ENCODE results near the gene CCDC88C. TPM values are rescaled to one million over a fixed set of nuclear protein-coding genes. Genes with fewer than 3 reads are reported as not detected.
A peak's percentile ranks its signal among the peaks of the same experiment; 100 is the strongest.

The CCDC88C gene
- total RNA-seq, 2 experiments from 2014 or later = 269 to 287 TPM

DNA sequence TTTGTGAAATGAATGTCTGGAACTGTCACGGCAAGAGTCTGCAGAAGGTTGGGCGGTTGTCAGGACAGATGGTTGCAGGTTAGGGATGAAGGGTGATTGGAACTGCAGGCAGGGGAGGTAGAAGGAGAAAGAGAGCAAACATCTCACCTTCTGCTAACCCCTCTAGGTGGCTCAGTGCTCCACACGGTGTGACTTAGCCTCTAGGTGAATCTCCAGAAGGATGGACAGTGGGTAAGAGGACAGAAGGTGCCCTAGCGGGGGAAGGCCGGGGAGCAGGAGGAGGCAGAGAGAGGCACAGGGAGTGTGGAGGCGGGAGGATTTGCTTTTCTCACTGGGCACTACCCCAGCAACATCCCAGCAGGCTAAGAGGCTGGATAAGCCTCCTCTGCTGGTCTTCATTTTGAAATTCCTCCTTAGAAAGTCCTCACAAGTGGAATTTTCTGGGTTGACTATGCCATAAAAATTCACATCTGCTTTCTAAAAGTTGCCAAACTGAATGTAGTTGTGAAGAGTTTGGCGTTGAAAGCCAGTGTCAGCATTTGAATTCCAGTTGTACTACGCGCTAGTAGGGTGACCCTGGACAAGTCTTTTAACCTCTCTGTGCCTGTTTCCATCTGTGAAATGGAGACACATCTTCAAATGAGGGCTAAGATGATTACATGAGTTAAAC is 162.5 kb downstream of the CCDC88C start:
- intact Hi-C loops (cut with DNase I, micrococcal nuclease) = no loop called here
- H3K36me3 Mint-ChIP-seq (ENCODE audit: low read depth) = peaks cover 3% of the 10 kb centered on the region
- no peaks in the 10 kb centered on the region for H3K9me3 Mint-ChIP-seq
- Histone ChIP-seq H3K36me3 (ENCODE audit: insufficient read depth, low read length) (no peaks in the 10 kb centered on the region), H3K4me1 (ENCODE audit: insufficient read depth, low read length) (peaks cover 80% of the 10 kb centered on the region), H3K27me3 (ENCODE audit: control insufficient read depth in 1 of 2, insufficient read depth in 2 of 2, low read length in 2 of 2) (no peaks in the 10 kb centered on the region), H3K27ac (ENCODE audit: low read depth in 1 of 2, low read length in 2 of 2) (no peak overlapping the region), H3K9me3 (ENCODE audit: control insufficient read depth in 1 of 2, insufficient read depth in 1 of 2, low read length in 2 of 2) (no peaks in the 10 kb centered on the region), H3K4me3 (ENCODE audit: low read length) (no peak overlapping the region)
- CTCF ChIA-PET = interaction anchor here (1.3 kb wide), 1 partner anchor 78 kb away, joined by 5 read pairs; no protein-coding TSS in a partner anchor
- no peaks in the 10 kb centered on the region for H3K27me3 Mint-ChIP-seq
- POLR2A ChIA-PET = interaction anchor here (0.6 to 11.0 kb wide), 6 partner anchors 9 to 80 kb away, joined by 3 to 178 read pairs (median 3); partner anchors contain the start of gene GPR68
- DNase-seq = no peak
- peaks cover 78% of the 10 kb centered on the region for H3K4me1 Mint-ChIP-seq (ENCODE audit: low read depth)
- peak overlapping the region; percentile 78 for H3K4me3 Mint-ChIP-seq
- ATAC-seq (ENCODE audit: poor library complexity) = no peak
- H3K27ac Mint-ChIP-seq = peak overlapping the region; percentile 90
- TF ChIP-seq, protein P1, sequence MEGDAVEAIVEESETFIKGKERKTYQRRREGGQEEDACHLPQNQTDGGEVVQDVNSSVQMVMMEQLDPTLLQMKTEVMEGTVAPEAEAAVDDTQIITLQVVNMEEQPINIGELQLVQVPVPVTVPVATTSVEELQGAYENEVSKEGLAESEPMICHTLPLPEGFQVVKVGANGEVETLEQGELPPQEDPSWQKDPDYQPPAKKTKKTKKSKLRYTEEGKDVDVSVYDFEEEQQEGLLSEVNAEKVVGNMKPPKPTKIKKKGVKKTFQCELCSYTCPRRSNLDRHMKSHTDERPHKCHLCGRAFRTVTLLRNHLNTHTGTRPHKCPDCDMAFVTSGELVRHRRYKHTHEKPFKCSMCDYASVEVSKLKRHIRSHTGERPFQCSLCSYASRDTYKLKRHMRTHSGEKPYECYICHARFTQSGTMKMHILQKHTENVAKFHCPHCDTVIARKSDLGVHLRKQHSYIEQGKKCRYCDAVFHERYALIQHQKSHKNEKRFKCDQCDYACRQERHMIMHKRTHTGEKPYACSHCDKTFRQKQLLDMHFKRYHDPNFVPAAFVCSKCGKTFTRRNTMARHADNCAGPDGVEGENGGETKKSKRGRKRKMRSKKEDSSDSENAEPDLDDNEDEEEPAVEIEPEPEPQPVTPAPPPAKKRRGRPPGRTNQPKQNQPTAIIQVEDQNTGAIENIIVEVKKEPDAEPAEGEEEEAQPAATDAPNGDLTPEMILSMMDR (IDR thresholded peaks at IDR 0.05) = no peak

DNA sequence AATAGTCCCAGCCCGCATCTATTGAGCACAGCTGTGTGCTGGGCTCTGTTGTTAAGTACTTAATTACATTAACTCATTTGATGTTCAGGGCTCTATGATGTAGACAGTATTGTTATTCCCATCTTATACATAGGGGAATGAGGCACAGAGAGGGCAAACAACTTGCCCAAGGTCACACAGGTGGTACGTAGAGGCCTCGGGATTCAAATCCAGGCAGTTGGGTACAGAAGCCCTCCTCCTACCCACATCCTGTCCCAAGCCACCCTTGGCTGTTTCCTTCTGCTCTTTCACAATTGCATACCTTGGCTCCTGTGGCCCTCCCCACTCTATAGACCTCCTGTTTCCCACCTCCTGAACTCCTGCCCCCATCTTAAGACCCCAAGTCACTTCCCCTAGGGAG is 163.2 kb downstream of the CCDC88C start:
- intact Hi-C loops (cut with DNase I, micrococcal nuclease) = loop anchor here in 1 of 2 experiments (1.0 kb wide), 1 partner anchor 8 kb away; no protein-coding TSS in a partner anchor
- ChIA-PET CTCF (no interaction called here), POLR2A (interaction anchor here (1.5 to 11.0 kb wide), 2 partner anchors 10 to 12 kb away, joined by 4 to 178 read pairs; partner anchors contain the start of gene GPR68)
- H3K36me3 ChIP-seq (ENCODE audit: insufficient read depth, low read length) = no peaks in the 10 kb centered on the region
- H3K9me3 ChIP-seq (ENCODE audit: control insufficient read depth in 1 of 2, insufficient read depth in 1 of 2, low read length in 2 of 2) = no peaks in the 10 kb centered on the region
- ATAC-seq (ENCODE audit: poor library complexity) (peak; percentile 43), DNase-seq (peak in 4 of 14 experiments; percentile 48 to 80 (median 60))
- H3K4me1 ChIP-seq (ENCODE audit: insufficient read depth, low read length) = peaks cover 82% of the 10 kb centered on the region
- H3K4me3 Mint-ChIP-seq = peak overlapping the region; percentile 78
- H3K36me3 Mint-ChIP-seq (ENCODE audit: low read depth) = peaks cover 5% of the 10 kb centered on the region
- H3K4me3 ChIP-seq (ENCODE audit: low read length) = peak overlapping the region; percentile 56
- no peaks in the 10 kb centered on the region for H3K9me3 Mint-ChIP-seq
- peak overlapping the region in 1 of 2 donors; percentile 67 for H3K27ac ChIP-seq (ENCODE audit: low read depth in 1 of 2, low read length in 2 of 2)
- TF ChIP-seq, protein P1 (IDR thresholded peaks at IDR 0.05) = no peak
- H3K27ac Mint-ChIP-seq = peak overlapping the region; percentile 90
- H3K27me3 ChIP-seq (ENCODE audit: control insufficient read depth in 1 of 2, insufficient read depth in 2 of 2, low read length in 2 of 2) = no peaks in the 10 kb centered on the region
- H3K27me3 Mint-ChIP-seq = no peaks in the 10 kb centered on the region
- H3K4me1 Mint-ChIP-seq (ENCODE audit: low read depth) = peaks cover 85% of the 10 kb centered on the region

DNA sequence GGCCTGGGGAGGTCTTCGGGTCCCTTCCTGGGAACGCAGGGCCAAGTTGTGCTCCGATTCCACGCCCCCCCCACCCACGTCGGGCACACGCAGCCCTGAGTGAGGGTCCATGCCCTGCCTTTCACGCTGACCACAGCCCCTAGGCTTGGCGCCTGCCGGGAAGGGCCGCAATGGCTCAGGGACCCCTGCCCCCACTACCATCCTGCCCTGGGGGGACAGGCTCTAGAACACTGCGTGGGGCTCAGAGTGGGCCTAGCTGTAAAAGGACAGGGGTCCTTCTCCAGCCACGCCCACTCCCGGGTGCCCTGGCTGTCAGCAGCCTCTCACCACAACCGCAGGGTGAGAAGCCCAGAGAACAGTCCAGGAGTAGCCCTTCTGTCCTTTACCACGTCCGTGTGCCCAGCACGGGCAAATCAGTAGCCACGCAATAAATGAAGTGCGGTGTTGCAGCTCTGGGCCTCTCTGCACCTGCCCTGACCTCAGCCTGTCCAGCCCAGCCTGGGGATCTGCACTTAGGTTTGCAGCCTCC is 163.8 kb downstream of the CCDC88C start:
- ATAC-seq (ENCODE audit: poor library complexity) = no peak
- no peaks in the 10 kb centered on the region for H3K9me3 ChIP-seq (ENCODE audit: control insufficient read depth in 1 of 2, insufficient read depth in 1 of 2, low read length in 2 of 2)
- no peaks in the 10 kb centered on the region for H3K27me3 ChIP-seq (ENCODE audit: control insufficient read depth in 1 of 2, insufficient read depth in 2 of 2, low read length in 2 of 2)
- peaks cover 89% of the 10 kb centered on the region for H3K4me1 Mint-ChIP-seq (ENCODE audit: low read depth)
- peak overlapping the region; percentile 90 for H3K27ac Mint-ChIP-seq
- no peaks in the 10 kb centered on the region for H3K27me3 Mint-ChIP-seq
- DNase-seq = peak in 3 of 14 experiments; percentile 29 to 46 (median 35)
- intact Hi-C loops (cut with DNase I, micrococcal nuclease) = loop anchor here in 1 of 2 experiments (1.0 kb wide), 1 partner anchor 8 kb away; no protein-coding TSS in a partner anchor
- H3K4me3 Mint-ChIP-seq = peak overlapping the region; percentile 78
- CTCF ChIA-PET = no interaction called here
- H3K4me1 ChIP-seq (ENCODE audit: insufficient read depth, low read length) = peaks cover 88% of the 10 kb centered on the region
- TF ChIP-seq, protein P1 (IDR thresholded peaks at IDR 0.05) = no peak
- no peaks in the 10 kb centered on the region for H3K36me3 ChIP-seq (ENCODE audit: insufficient read depth, low read length)
- H3K4me3 ChIP-seq (ENCODE audit: low read length) = peak overlapping the region; percentile 56
- peaks cover 5% of the 10 kb centered on the region for H3K36me3 Mint-ChIP-seq (ENCODE audit: low read depth)
- POLR2A ChIA-PET = interaction anchor here (1.5 to 11.0 kb wide), 2 partner anchors 11 kb away, joined by 4 to 178 read pairs; partner anchors contain the start of gene GPR68
- H3K27ac ChIP-seq (ENCODE audit: low read depth in 1 of 2, low read length in 2 of 2) = peak overlapping the region; percentile 63 to 67
- no peaks in the 10 kb centered on the region for H3K9me3 Mint-ChIP-seq
